Smooth muscle cell of the brain vasculature (primary cell): ENCODE results near the gene SV2C.
"Not testable (repeated sequence)": the region's sequence is repeated elsewhere in the genome, so short reads cannot be mapped to it uniquely, and the experiment has no call there.

Source experiments
- DNase-seq: peaks from one replicate; pipeline ENCODE4 v3.0.0-alpha.2; 2012; ENCODE audit warnings: low read depth, low spot score

The SV2C gene

GRCh38 chr5:76336253-76336809 is 253.1 kb downstream of the SV2C start:
- not testable (repeated sequence) for DNase-seq

GRCh38 chr5:76337953-76338451 is 254.8 kb downstream of the SV2C start:
- peak; percentile 17 for DNase-seq

GRCh38 chr5:76339919-76340318 is 256.7 kb downstream of the SV2C start:
- DNase-seq: no peak

GRCh38 chr5:76341651-76342334 is 258.6 kb downstream of the SV2C start:
- peak; percentile 28 for DNase-seq

GRCh38 chr5:76342474-76342873 is 259.3 kb downstream of the SV2C start:
- DNase-seq: no peak

GRCh38 chr5:76345582-76345981 is 262.4 kb downstream of the SV2C start:
- DNase-seq: no peak

- DNase-seq: no peak
Measured at GRCh38 chr5:76351176-76351575, 268.0 kb downstream of the SV2C start.

GRCh38 chr5:76351577-76351976 is 268.4 kb downstream of the SV2C start:
- no peak for DNase-seq

- no peak for DNase-seq
Measured at GRCh38 chr5:76356887-76357286, 273.7 kb downstream of the SV2C start.

GRCh38 chr5:76363352-76364225 is 280.4 kb downstream of the SV2C start:
- no peak for DNase-seq

- DNase-seq: no peak
Measured at GRCh38 chr5:76364226-76364589, 281.0 kb downstream of the SV2C start.

GRCh38 chr5:76365561-76365960 is 282.4 kb downstream of the SV2C start:
- DNase-seq: no peak

GRCh38 chr5:76366596-76366995 is 283.4 kb downstream of the SV2C start:
- no peak for DNase-seq

- DNase-seq: no peak
Measured at GRCh38 chr5:76367623-76368371, 284.6 kb downstream of the SV2C start.

GRCh38 chr5:76368941-76369340 is 285.8 kb downstream of the SV2C start:
- DNase-seq: no peak

GRCh38 chr5:76369668-76370067 is 286.5 kb downstream of the SV2C start:
- DNase-seq: not testable (repeated sequence)

- no peak for DNase-seq
Measured at GRCh38 chr5:76371960-76372322, 288.8 kb downstream of the SV2C start.

GRCh38 chr5:76372323-76373054 is 289.3 kb downstream of the SV2C start:
- peak; percentile 31 for DNase-seq

- no peak for DNase-seq
Measured at GRCh38 chr5:76376148-76376865, 293.1 kb downstream of the SV2C start.

GRCh38 chr5:76376866-76377230 is 293.7 kb downstream of the SV2C start:
- DNase-seq: no peak

GRCh38 chr5:76378355-76378754 is 295.2 kb downstream of the SV2C start:
- DNase-seq: no peak
